K562 (cell line): ENCODE data around the gene CAMK2G. TPM values are rescaled to one million over a fixed set of nuclear protein-coding genes. Genes with fewer than 3 reads are reported as not detected.
A peak's percentile ranks its signal among the peaks of the same experiment; 100 is the strongest.

Experiments
- BMI1 ChIP-seq: fragments of 150-350 bp; IDR thresholded peaks from 2 replicates; pipeline ENCODE4 v1.6.1; 2014; ENCODE audit warnings: low read length
- BRD9 ChIP-seq: fragments of 450-650 bp; IDR thresholded peaks from 2 replicates; pipeline ENCODE4 v1.6.1; 2018; ENCODE audit warnings: low read depth; ENCODE audit not compliant: partially characterized antibody
- IRF2 ChIP-seq: sonication (generic); formaldehyde crosslinking; IDR thresholded peaks from 2 replicates; pipeline ENCODE4 v1.8.1; 2022; ENCODE audit warnings: mild to moderate bottlenecking, missing genetic modification reagents
- MED1 ChIP-seq: sonication (generic); formaldehyde crosslinking; IDR thresholded peaks from 2 replicates; pipeline ENCODE4 v1.8.1; 2023; ENCODE audit warnings: missing genetic modification reagents, borderline replicate concordance
- RB1 ChIP-seq: fragments of 450-650 bp; IDR thresholded peaks from 2 replicates; pipeline ENCODE4 v1.6.1; 2017; ENCODE audit warnings: low read depth, mild to moderate bottlenecking
- RBM15 ChIP-seq: fragments of 200-400 bp; formaldehyde crosslinking; IDR thresholded peaks from 2 replicates; pipeline ENCODE4 v1.6.1; 2018; ENCODE audit warnings: mild to moderate bottlenecking, low read length, moderate library complexity; ENCODE audit not compliant: insufficient read depth
- TCF3 ChIP-seq: sonication (generic); formaldehyde crosslinking; IDR thresholded peaks from 2 replicates; pipeline ENCODE4 v1.4.0; 2020; ENCODE audit warnings: mild to moderate bottlenecking, missing genetic modification reagents
- YY1 ChIP-seq, 3 experiments: IDR thresholded peaks; 2 replicates each; pipeline ENCODE4 v1.6.1; 2011; ENCODE audit warnings: low read length in 2 of 3, mild to moderate bottlenecking in 2 of 3, moderate library complexity in 2 of 3, borderline replicate concordance in 1 of 3, control low read depth in 1 of 3, low read depth in 1 of 3; ENCODE audit not compliant: insufficient read depth in 3 of 3, insufficient replicate concordance in 2 of 3, control insufficient read depth in 1 of 3, insufficient read length in 1 of 3; ENCODE audit errors: extremely low read depth in 1 of 3
- ZNF133 ChIP-seq: fragments of 250-450 bp; sonication (Bioruptor Pico); IDR thresholded peaks from 2 replicates; pipeline ENCODE4 v1.4.0; 2020; ENCODE audit warnings: mild to moderate bottlenecking
- polyA plus RNA-seq, 8 experiments: library from polyadenylated mRNA; depleted of rRNA in 4 of 8; stranded (reverse) in 5 of 8; unstranded in 3 of 8; fragments of >200 nt; fragmentation: Nextera tagmentation in 2 of 8; fragmentation: Illumina TruSeq in 1 of 8; extraction: Ambion mirVana in 2 of 8; extraction: Trizol in 1 of 8; gene quantifications; 2 replicates each; pipeline versions ENCODE4 v1.2.1 to v1.2.3, GENCODE V29; 2011 to 2014; ENCODE audit warnings: inconsistent platforms in 1 of 8, missing spikeins in 1 of 8
- total RNA-seq, 7 experiments: library from RNA; depleted of rRNA in 6 of 7; stranded (reverse); fragments of >200 nt in 6 of 7; fragmentation: Illumina TruSeq in 2 of 7; extraction: Trizol in 2 of 7; gene quantifications; 2 replicates each; pipeline versions ENCODE4 v1.2.1 to v1.2.3, GENCODE V29; 2011 to 2021; ENCODE audit warnings: low replicate concordance in 1 of 7
- TF ChIP-seq, protein P1 (sequence below): fragments of 250-450 bp; sonication (Bioruptor Pico); IDR thresholded peaks from 2 replicates; pipeline ENCODE4 v1.5.0; 2021; ENCODE audit warnings: mild to moderate bottlenecking, borderline replicate concordance
- TF ChIP-seq, protein P2 (sequence below): IDR thresholded peaks from 3 replicates; pipeline ENCODE4 v1.6.1; 2011; ENCODE audit warnings: borderline replicate concordance, mild to moderate bottlenecking, moderate library complexity; ENCODE audit not compliant: insufficient read length; ENCODE audit errors: extremely low read depth
- TF ChIP-seq, protein P3 (sequence below), 2 experiments: IDR thresholded peaks; 2 replicates each; pipeline ENCODE4 v1.6.1; 2012; ENCODE audit warnings: improper control_type of control experiment in 2 of 2, low read depth in 2 of 2, low read length in 2 of 2, borderline replicate concordance in 1 of 2
- TF ChIP-seq, protein P4 (sequence below): fragments of 250-450 bp; sonication (Bioruptor Pico); IDR thresholded peaks from 2 replicates; pipeline ENCODE4 v1.4.0; 2020

Gene CAMK2G
- total and polyA plus RNA-seq, 9 of the 15 experiments (the other 6 are each of a cell fraction or from before 2014, with no cell fraction given), result 9.0 to 37.9 (median 32.6) TPM

DNA sequence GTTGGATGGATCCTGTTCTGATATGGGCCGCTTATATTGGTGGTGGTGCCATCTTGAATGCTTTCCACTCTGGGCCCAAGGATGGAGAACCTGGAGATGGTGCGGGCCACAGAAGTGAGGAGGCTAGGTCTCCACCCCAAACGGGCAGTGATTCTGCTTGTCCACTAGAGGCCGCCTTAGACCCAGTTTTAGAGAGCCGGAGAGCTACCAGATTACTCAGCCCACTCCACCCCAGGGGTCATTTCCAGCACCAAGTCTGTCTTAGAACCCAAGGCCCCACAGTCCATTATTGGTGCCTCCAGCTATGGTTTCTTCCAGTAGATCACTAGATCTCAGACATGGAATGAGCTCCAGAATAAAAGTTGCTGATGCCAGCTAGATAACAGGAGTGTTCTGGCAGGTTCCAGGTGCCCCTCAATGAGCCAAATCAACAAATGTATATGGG, 11.8 kb upstream of the CAMK2G start (continued):
- TF ChIP-seq, protein P1, sequence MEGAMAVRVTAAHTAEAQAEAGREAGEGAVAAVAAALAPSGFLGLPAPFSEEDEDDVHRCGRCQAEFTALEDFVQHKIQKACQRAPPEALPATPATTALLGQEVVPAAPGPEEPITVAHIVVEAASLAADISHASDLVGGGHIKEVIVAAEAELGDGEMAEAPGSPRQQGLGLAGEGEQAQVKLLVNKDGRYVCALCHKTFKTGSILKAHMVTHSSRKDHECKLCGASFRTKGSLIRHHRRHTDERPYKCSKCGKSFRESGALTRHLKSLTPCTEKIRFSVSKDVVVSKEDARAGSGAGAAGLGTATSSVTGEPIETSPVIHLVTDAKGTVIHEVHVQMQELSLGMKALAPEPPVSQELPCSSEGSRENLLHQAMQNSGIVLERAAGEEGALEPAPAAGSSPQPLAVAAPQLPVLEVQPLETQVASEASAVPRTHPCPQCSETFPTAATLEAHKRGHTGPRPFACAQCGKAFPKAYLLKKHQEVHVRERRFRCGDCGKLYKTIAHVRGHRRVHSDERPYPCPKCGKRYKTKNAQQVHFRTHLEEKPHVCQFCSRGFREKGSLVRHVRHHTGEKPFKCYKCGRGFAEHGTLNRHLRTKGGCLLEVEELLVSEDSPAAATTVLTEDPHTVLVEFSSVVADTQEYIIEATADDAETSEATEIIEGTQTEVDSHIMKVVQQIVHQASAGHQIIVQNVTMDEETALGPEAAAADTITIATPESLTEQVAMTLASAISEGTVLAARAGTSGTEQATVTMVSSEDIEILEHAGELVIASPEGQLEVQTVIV (CRISPR knock-in tag), result no peak
- TF ChIP-seq TCF3, result peak; percentile 14; the same call in 1 of the 2 replicates
- peak; percentile 58 for TF ChIP-seq BRD9
- TF ChIP-seq, protein P2, sequence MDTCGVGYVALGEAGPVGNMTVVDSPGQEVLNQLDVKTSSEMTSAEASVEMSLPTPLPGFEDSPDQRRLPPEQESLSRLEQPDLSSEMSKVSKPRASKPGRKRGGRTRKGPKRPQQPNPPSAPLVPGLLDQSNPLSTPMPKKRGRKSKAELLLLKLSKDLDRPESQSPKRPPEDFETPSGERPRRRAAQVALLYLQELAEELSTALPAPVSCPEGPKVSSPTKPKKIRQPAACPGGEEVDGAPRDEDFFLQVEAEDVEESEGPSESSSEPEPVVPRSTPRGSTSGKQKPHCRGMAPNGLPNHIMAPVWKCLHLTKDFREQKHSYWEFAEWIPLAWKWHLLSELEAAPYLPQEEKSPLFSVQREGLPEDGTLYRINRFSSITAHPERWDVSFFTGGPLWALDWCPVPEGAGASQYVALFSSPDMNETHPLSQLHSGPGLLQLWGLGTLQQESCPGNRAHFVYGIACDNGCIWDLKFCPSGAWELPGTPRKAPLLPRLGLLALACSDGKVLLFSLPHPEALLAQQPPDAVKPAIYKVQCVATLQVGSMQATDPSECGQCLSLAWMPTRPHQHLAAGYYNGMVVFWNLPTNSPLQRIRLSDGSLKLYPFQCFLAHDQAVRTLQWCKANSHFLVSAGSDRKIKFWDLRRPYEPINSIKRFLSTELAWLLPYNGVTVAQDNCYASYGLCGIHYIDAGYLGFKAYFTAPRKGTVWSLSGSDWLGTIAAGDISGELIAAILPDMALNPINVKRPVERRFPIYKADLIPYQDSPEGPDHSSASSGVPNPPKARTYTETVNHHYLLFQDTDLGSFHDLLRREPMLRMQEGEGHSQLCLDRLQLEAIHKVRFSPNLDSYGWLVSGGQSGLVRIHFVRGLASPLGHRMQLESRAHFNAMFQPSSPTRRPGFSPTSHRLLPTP, result no peak
- no peak for TF ChIP-seq RBM15
- no peak for TF ChIP-seq BMI1
- no peak for TF ChIP-seq ZNF133 (CRISPR knock-in tag)
- peak; percentile 71 for TF ChIP-seq RB1
- TF ChIP-seq, protein P3, sequence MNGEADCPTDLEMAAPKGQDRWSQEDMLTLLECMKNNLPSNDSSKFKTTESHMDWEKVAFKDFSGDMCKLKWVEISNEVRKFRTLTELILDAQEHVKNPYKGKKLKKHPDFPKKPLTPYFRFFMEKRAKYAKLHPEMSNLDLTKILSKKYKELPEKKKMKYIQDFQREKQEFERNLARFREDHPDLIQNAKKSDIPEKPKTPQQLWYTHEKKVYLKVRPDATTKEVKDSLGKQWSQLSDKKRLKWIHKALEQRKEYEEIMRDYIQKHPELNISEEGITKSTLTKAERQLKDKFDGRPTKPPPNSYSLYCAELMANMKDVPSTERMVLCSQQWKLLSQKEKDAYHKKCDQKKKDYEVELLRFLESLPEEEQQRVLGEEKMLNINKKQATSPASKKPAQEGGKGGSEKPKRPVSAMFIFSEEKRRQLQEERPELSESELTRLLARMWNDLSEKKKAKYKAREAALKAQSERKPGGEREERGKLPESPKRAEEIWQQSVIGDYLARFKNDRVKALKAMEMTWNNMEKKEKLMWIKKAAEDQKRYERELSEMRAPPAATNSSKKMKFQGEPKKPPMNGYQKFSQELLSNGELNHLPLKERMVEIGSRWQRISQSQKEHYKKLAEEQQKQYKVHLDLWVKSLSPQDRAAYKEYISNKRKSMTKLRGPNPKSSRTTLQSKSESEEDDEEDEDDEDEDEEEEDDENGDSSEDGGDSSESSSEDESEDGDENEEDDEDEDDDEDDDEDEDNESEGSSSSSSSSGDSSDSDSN (IDR thresholded peaks at IDR 0.05; ENCODE audit: borderline replicate concordance in 1 of 2, low read depth in 2 of 2, low read length in 2 of 2), result no peak
- peak in 1 of 3 experiments; percentile 32 for TF ChIP-seq YY1 (IDR thresholded peaks at IDR 0.05; ENCODE audit: borderline replicate concordance in 1 of 3, control insufficient read depth in 1 of 3, extremely low read depth in 1 of 3, insufficient read depth in 3 of 3, insufficient read length in 1 of 3, insufficient replicate concordance in 2 of 3, low read depth in 1 of 3, low read length in 2 of 3)
- TF ChIP-seq IRF2 (CRISPR knock-in tag), result no peak
- TF ChIP-seq, protein P4, sequence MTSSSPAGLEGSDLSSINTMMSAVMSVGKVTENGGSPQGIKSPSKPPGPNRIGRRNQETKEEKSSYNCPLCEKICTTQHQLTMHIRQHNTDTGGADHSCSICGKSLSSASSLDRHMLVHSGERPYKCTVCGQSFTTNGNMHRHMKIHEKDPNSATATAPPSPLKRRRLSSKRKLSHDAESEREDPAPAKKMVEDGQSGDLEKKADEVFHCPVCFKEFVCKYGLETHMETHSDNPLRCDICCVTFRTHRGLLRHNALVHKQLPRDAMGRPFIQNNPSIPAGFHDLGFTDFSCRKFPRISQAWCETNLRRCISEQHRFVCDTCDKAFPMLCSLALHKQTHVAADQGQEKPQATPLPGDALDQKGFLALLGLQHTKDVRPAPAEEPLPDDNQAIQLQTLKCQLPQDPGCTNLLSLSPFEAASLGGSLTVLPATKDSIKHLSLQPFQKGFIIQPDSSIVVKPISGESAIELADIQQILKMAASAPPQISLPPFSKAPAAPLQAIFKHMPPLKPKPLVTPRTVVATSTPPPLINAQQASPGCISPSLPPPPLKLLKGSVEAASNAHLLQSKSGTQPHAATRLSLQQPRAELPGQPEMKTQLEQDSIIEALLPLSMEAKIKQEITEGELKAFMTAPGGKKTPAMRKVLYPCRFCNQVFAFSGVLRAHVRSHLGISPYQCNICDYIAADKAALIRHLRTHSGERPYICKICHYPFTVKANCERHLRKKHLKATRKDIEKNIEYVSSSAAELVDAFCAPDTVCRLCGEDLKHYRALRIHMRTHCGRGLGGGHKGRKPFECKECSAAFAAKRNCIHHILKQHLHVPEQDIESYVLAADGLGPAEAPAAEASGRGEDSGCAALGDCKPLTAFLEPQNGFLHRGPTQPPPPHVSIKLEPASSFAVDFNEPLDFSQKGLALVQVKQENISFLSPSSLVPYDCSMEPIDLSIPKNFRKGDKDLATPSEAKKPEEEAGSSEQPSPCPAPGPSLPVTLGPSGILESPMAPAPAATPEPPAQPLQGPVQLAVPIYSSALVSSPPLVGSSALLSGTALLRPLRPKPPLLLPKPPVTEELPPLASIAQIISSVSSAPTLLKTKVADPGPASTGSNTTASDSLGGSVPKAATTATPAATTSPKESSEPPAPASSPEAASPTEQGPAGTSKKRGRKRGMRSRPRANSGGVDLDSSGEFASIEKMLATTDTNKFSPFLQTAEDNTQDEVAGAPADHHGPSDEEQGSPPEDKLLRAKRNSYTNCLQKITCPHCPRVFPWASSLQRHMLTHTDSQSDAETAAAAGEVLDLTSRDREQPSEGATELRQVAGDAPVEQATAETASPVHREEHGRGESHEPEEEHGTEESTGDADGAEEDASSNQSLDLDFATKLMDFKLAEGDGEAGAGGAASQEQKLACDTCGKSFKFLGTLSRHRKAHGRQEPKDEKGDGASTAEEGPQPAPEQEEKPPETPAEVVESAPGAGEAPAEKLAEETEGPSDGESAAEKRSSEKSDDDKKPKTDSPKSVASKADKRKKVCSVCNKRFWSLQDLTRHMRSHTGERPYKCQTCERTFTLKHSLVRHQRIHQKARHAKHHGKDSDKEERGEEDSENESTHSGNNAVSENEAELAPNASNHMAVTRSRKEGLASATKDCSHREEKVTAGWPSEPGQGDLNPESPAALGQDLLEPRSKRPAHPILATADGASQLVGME (CRISPR knock-in tag), result 0 out of 2 replicates have a peak, but pooled peaks have one; percentile 10
- TF ChIP-seq MED1, result no peak
